K562 (cell line): ENCODE data around the gene HDAC7. TPM values are rescaled to one million over a fixed set of nuclear protein-coding genes. Genes with fewer than 3 reads are reported as not detected.

Source experiments
- CEBPG ChIP-seq, 3 experiments: fragments of 200-800 bp in 1 of 3; sonication (Bioruptor generic) in 1 of 3; sonication (generic) in 1 of 3; formaldehyde crosslinking in 1 of 3; IDR thresholded peaks in 2 of 3; conservative IDR thresholded peaks in 1 of 3; 2 replicates each; pipeline versions ENCODE4 v1.6.1 to v1.8.0; 2016 to 2022; ENCODE audit warnings: missing compliant biosample characterization in 2 of 3, missing genetic modification characterization in 2 of 3, mild to moderate bottlenecking in 1 of 3, missing genetic modification reagents in 1 of 3
- MYNN ChIP-seq, 2 experiments: sonication (generic); formaldehyde crosslinking in 1 of 2; IDR thresholded peaks; 2 replicates each; pipeline versions ENCODE4 v1.5.0 to v1.6.1; 2016 to 2020; ENCODE audit warnings: antibody characterized with exemption in 1 of 2, missing genetic modification reagents in 1 of 2
- NFIX ChIP-seq: fragments of 250-450 bp; sonication (Bioruptor Pico); IDR thresholded peaks from 2 replicates; pipeline ENCODE4 v1.4.0; 2020; ENCODE audit warnings: low read depth, mild to moderate bottlenecking, moderate library complexity
- PCBP2 ChIP-seq: fragments of 200-400 bp; formaldehyde crosslinking; IDR thresholded peaks from 2 replicates; pipeline ENCODE4 v1.6.1; 2018; ENCODE audit warnings: low read length, low read depth, mild to moderate bottlenecking, moderate library complexity; ENCODE audit not compliant: poor library complexity, severe bottlenecking
- REST ChIP-seq, 2 experiments: fragments of 450-650 bp; formaldehyde crosslinking in 1 of 2; IDR thresholded peaks; 2 replicates each; pipeline versions ENCODE4 v1.4.0 to v1.6.1; 2014 to 2020; ENCODE audit warnings: mild to moderate bottlenecking in 2 of 2, borderline replicate concordance in 1 of 2, low read depth in 1 of 2
- SIN3B ChIP-seq: fragments of 450-650 bp; IDR thresholded peaks from 2 replicates; pipeline ENCODE4 v1.6.1; 2017; ENCODE audit warnings: low read depth, mild to moderate bottlenecking, moderate library complexity
- ZBTB7A ChIP-seq: IDR thresholded peaks from 2 replicates; pipeline ENCODE4 v1.6.1; 2011; ENCODE audit warnings: low read depth, mild to moderate bottlenecking, low read length, moderate library complexity, borderline replicate concordance; ENCODE audit not compliant: control insufficient read depth
- ZKSCAN1 ChIP-seq: fragments of 150-350 bp; IDR thresholded peaks from 2 replicates; pipeline ENCODE4 v1.6.1; 2016; ENCODE audit warnings: low read depth, low read length
- ZNF436 ChIP-seq: fragments of 250-450, 450-650 bp; sonication (Bioruptor Pico); formaldehyde crosslinking; IDR thresholded peaks from 2 replicates; pipeline ENCODE4 v1.7.0; 2020; ENCODE audit warnings: mild to moderate bottlenecking
- polyA plus RNA-seq, 8 experiments: library from polyadenylated mRNA; depleted of rRNA in 4 of 8; stranded (reverse) in 5 of 8; unstranded in 3 of 8; fragments of >200 nt; fragmentation: Nextera tagmentation in 2 of 8; fragmentation: Illumina TruSeq in 1 of 8; extraction: Ambion mirVana in 2 of 8; extraction: Trizol in 1 of 8; gene quantifications; 2 replicates each; pipeline versions ENCODE4 v1.2.1 to v1.2.3, GENCODE V29; 2011 to 2014; ENCODE audit warnings: inconsistent platforms in 1 of 8, missing spikeins in 1 of 8
- total RNA-seq, 7 experiments: library from RNA; depleted of rRNA in 6 of 7; stranded (reverse); fragments of >200 nt in 6 of 7; fragmentation: Illumina TruSeq in 2 of 7; extraction: Trizol in 2 of 7; gene quantifications; 2 replicates each; pipeline versions ENCODE4 v1.2.1 to v1.2.3, GENCODE V29; 2011 to 2021; ENCODE audit warnings: low replicate concordance in 1 of 7
- TF ChIP-seq, protein P1 (sequence below): fragments of 200-800 bp; sonication (Bioruptor generic); IDR thresholded peaks from 2 replicates; pipeline ENCODE4 v1.6.1; 2017; ENCODE audit warnings: missing genetic modification characterization, missing compliant biosample characterization
- TF ChIP-seq, protein P2 (sequence below): sonication (generic); formaldehyde crosslinking; IDR thresholded peaks from 2 replicates; pipeline ENCODE4 v1.8.1; 2023; ENCODE audit warnings: mild to moderate bottlenecking, missing genetic modification reagents

HDAC7 gene
- total and polyA plus RNA-seq, 9 of the 15 experiments (the other 6 are each of a cell fraction or from before 2014, with no cell fraction given): 2.5 to 129 (median 31.1) TPM

- TF ChIP-seq, protein P1, sequence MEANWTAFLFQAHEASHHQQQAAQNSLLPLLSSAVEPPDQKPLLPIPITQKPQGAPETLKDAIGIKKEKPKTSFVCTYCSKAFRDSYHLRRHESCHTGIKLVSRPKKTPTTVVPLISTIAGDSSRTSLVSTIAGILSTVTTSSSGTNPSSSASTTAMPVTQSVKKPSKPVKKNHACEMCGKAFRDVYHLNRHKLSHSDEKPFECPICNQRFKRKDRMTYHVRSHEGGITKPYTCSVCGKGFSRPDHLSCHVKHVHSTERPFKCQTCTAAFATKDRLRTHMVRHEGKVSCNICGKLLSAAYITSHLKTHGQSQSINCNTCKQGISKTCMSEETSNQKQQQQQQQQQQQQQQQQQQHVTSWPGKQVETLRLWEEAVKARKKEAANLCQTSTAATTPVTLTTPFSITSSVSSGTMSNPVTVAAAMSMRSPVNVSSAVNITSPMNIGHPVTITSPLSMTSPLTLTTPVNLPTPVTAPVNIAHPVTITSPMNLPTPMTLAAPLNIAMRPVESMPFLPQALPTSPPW (CRISPR knock-in tag): peak; percentile 93
- TF ChIP-seq PCBP2: no peak
- no peak for TF ChIP-seq ZBTB7A
- peak; percentile 1; the same call in 1 of the 2 replicates for TF ChIP-seq CEBPG (CRISPR knock-in tag; IDR thresholded peaks at IDR 0.05)
- TF ChIP-seq CEBPG (tag; conservative IDR thresholded peaks at IDR 0.05 in 1 of 2, IDR thresholded peaks at IDR 0.05 in 1 of 2): no peak
- no peak for TF ChIP-seq SIN3B
- peak; percentile 44; the same call in 1 of the 2 replicates for TF ChIP-seq REST (IDR thresholded peaks at IDR 0.05; ENCODE audit: borderline replicate concordance)
- no peak for TF ChIP-seq REST (CRISPR knock-in tag; IDR thresholded peaks at IDR 0.05; ENCODE audit: low read depth)
- no peak for TF ChIP-seq NFIX (CRISPR knock-in tag)
- TF ChIP-seq ZKSCAN1: peak; percentile 42; the same call in 1 of the 2 replicates
- no peak for TF ChIP-seq MYNN (IDR thresholded peaks at IDR 0.05)
- TF ChIP-seq MYNN (CRISPR knock-in tag; IDR thresholded peaks at IDR 0.05): no peak
- TF ChIP-seq, protein P2, sequence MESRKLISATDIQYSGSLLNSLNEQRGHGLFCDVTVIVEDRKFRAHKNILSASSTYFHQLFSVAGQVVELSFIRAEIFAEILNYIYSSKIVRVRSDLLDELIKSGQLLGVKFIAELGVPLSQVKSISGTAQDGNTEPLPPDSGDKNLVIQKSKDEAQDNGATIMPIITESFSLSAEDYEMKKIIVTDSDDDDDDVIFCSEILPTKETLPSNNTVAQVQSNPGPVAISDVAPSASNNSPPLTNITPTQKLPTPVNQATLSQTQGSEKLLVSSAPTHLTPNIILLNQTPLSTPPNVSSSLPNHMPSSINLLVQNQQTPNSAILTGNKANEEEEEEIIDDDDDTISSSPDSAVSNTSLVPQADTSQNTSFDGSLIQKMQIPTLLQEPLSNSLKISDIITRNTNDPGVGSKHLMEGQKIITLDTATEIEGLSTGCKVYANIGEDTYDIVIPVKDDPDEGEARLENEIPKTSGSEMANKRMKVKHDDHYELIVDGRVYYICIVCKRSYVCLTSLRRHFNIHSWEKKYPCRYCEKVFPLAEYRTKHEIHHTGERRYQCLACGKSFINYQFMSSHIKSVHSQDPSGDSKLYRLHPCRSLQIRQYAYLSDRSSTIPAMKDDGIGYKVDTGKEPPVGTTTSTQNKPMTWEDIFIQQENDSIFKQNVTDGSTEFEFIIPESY (CRISPR knock-in tag): no peak
- TF ChIP-seq ZNF436 (CRISPR knock-in tag): no peak
These were observed 18.7 kb upstream of the HDAC7 start (continued) for GRCh38 chr12:47838286-47838931.
